Neural progenitor cell (in vitro differentiated cells): Measurements from ENCODE around the gene EIF1B.

ENCODE experiments used
- EZH2 ChIP-seq: fragments of 200-600 bp; sonication (generic); IDR thresholded peaks from 2 replicates; pipeline ENCODE4 v1.6.1; 2017; ENCODE audit warnings: antibody characterized with exemption, mild to moderate bottlenecking, moderate library complexity
- TF ChIP-seq, protein P1 (sequence below): fragments of 200-600 bp; sonication (generic); IDR thresholded peaks from 2 replicates; pipeline ENCODE4 v1.5.1; 2017; ENCODE audit warnings: antibody characterized with exemption, mild to moderate bottlenecking

DNA sequence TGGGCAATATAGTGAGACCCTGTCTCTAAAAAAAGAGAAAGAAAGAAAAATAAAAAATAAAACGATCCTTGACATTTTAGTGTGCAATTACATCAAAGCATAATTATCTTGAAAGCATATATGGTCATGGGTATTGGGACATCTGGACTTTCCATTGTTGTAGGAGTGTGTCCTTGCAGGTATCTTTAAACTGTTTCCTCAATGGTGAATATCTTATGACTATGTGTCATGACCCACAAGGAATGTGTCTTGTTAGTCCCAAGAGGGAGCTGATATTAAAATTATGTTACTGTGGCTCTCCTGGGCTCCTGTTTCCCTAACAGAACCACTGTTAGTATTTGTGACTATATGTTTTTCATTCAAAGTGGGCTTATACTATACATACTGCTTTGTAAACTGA, 26.6 kb downstream of the EIF1B start:
- TF ChIP-seq, protein P1, sequence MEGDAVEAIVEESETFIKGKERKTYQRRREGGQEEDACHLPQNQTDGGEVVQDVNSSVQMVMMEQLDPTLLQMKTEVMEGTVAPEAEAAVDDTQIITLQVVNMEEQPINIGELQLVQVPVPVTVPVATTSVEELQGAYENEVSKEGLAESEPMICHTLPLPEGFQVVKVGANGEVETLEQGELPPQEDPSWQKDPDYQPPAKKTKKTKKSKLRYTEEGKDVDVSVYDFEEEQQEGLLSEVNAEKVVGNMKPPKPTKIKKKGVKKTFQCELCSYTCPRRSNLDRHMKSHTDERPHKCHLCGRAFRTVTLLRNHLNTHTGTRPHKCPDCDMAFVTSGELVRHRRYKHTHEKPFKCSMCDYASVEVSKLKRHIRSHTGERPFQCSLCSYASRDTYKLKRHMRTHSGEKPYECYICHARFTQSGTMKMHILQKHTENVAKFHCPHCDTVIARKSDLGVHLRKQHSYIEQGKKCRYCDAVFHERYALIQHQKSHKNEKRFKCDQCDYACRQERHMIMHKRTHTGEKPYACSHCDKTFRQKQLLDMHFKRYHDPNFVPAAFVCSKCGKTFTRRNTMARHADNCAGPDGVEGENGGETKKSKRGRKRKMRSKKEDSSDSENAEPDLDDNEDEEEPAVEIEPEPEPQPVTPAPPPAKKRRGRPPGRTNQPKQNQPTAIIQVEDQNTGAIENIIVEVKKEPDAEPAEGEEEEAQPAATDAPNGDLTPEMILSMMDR, result no peak
- no peak for TF ChIP-seq EZH2
